Loucy (cell line): ENCODE results near the gene SYT7.

Experiments used
- H2AFZ ChIP-seq: fragments of 200-600 bp; sonication (generic); 2 replicates; pipeline ENCODE4 v1.6.0; 2016; ENCODE audit warnings: antibody characterized with exemption, mild to moderate bottlenecking, low read length, moderate library complexity
- H3F3A ChIP-seq: fragments of 200-600 bp; 2 replicates; pipeline ENCODE4 v1.6.0; 2016; ENCODE audit warnings: antibody characterized with exemption, low read depth, mild to moderate bottlenecking
- H3K27me3 ChIP-seq: fragments of 200-600 bp; sonication (generic); 2 replicates; pipeline ENCODE4 v1.6.1; 2014; ENCODE audit warnings: low read length, mild to moderate bottlenecking; ENCODE audit not compliant: insufficient read depth, poor library complexity, severe bottlenecking
- H3K36me3 ChIP-seq: fragments of 200-600 bp; sonication (generic); 2 replicates; pipeline ENCODE4 v1.6.1; 2016; ENCODE audit warnings: low read length; ENCODE audit not compliant: insufficient read depth
- H3K4me1 ChIP-seq: fragments of 200-600 bp; sonication (generic); 2 replicates; pipeline ENCODE4 v1.5.1; 2014; ENCODE audit warnings: low read length, mild to moderate bottlenecking; ENCODE audit not compliant: insufficient read depth, poor library complexity, severe bottlenecking
- H3K4me2 ChIP-seq: fragments of 200-600 bp; sonication (generic); 2 replicates; pipeline ENCODE4 v1.6.0; 2014; ENCODE audit warnings: antibody characterized with exemption, low read length, low read depth, mild to moderate bottlenecking; ENCODE audit not compliant: poor library complexity, severe bottlenecking
- H3K4me3 ChIP-seq: fragments of 200-600 bp; sonication (generic); 2 replicates; pipeline ENCODE4 v1.5.1; 2014; ENCODE audit warnings: low read length, mild to moderate bottlenecking, mixed read lengths; ENCODE audit not compliant: poor library complexity, severe bottlenecking
- H3K79me2 ChIP-seq: fragments of 200-600 bp; sonication (generic); 2 replicates; pipeline ENCODE4 v1.6.1; 2014; ENCODE audit warnings: low read length; ENCODE audit not compliant: insufficient read depth
- H3K9ac ChIP-seq: fragments of 200-600 bp; sonication (generic); 2 replicates; pipeline ENCODE4 v1.6.0; 2014; ENCODE audit warnings: mild to moderate bottlenecking, low read depth, low read length, moderate library complexity; ENCODE audit not compliant: poor library complexity, severe bottlenecking
- H3K9me2 ChIP-seq: fragments of 200-600 bp; sonication (generic); replicated peaks from 2 replicates; pipeline ENCODE4 v1.6.1; 2016; ENCODE audit warnings: low read depth, low read length, mixed read lengths
- H3K9me3 ChIP-seq: fragments of 200-600 bp; sonication (generic); 2 replicates; pipeline ENCODE4 v1.6.1; 2014; ENCODE audit warnings: mild to moderate bottlenecking, antibody characterized with exemption, low read length, low read depth; ENCODE audit not compliant: insufficient read depth
- H4K20me1 ChIP-seq: fragments of 200-600 bp; sonication (generic); 2 replicates; pipeline ENCODE4 v1.6.0; 2014; ENCODE audit warnings: antibody characterized with exemption, low read length, mild to moderate bottlenecking; ENCODE audit not compliant: insufficient read depth, poor library complexity, severe bottlenecking
- EZH2phosphoT487 ChIP-seq: fragments of 200-600 bp; IDR thresholded peaks from 2 replicates; pipeline ENCODE4 v1.6.1; 2018; ENCODE audit warnings: antibody characterized with exemption, mild to moderate bottlenecking, moderate library complexity, borderline replicate concordance
- TF ChIP-seq, protein P1 (sequence below): fragments of 200-600 bp; sonication (generic); conservative IDR thresholded peaks from 2 replicates; pipeline ENCODE4 v1.5.1; 2014; ENCODE audit warnings: mild to moderate bottlenecking, antibody characterized with exemption, low read length

SYT7 gene

DNA sequence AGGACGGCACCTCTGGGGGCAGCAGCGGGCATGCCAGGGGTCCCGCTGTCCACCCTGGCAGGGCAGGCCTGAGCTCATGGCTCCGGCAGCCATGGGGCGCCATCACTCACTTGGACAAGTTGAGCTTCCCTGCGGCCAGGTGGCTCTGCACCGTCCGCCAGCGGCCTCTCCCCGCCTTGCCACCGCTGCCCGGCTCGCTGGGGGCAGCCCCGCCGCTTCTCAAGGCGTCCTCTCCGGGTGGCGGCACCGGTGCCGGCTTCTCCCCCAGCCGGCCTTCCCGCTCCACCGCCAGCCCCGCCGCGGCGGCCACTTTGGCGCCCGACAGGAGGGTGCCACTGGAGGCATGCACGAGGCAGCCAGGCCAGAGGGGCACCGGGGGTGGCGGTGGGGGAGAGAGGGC lies 35.0 kb downstream of the SYT7 start:
- H3K4me1 ChIP-seq = peaks cover 6% of the 10 kb centered on the region
- H3K4me2 ChIP-seq = no peak overlapping the region
- no peaks in the 10 kb centered on the region for H3K36me3 ChIP-seq
- TF ChIP-seq, protein P1, sequence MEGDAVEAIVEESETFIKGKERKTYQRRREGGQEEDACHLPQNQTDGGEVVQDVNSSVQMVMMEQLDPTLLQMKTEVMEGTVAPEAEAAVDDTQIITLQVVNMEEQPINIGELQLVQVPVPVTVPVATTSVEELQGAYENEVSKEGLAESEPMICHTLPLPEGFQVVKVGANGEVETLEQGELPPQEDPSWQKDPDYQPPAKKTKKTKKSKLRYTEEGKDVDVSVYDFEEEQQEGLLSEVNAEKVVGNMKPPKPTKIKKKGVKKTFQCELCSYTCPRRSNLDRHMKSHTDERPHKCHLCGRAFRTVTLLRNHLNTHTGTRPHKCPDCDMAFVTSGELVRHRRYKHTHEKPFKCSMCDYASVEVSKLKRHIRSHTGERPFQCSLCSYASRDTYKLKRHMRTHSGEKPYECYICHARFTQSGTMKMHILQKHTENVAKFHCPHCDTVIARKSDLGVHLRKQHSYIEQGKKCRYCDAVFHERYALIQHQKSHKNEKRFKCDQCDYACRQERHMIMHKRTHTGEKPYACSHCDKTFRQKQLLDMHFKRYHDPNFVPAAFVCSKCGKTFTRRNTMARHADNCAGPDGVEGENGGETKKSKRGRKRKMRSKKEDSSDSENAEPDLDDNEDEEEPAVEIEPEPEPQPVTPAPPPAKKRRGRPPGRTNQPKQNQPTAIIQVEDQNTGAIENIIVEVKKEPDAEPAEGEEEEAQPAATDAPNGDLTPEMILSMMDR = no peak
- TF ChIP-seq EZH2phosphoT487 = no peak
- H3K79me2 ChIP-seq = no peaks in the 10 kb centered on the region
- no peaks in the 10 kb centered on the region for H3K9me3 ChIP-seq
- H3K27me3 ChIP-seq = no peaks in the 10 kb centered on the region
- H3K4me3 ChIP-seq = no peak overlapping the region
- no peaks in the 10 kb centered on the region for H4K20me1 ChIP-seq
- H2AFZ ChIP-seq = no peak overlapping the region
- no peaks in the 10 kb centered on the region for H3K9me2 ChIP-seq
- no peaks in the 10 kb centered on the region for H3F3A ChIP-seq
- no peak overlapping the region for H3K9ac ChIP-seq

DNA sequence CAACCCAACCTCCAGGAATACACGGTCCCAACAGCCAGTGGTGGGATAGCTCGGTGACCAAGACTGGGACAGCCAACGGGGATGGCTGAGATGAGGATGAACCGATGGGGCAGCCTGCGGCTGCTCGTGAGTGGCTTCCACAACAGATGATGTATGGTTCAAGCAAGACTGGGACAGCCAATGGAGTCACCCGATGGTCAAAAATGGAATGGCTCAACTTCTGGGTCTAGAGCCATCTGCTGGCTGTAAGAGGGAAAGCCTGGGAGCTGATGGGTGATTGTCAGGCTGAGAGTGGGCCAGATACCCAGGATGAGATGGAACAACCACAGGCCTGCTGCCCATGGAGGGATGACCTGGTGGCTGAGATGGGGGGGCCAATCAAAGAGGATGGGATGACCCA lies 35.5 kb downstream of the SYT7 start:
- Histone ChIP-seq H3K9me3 (no peaks in the 10 kb centered on the region), H3F3A (no peaks in the 10 kb centered on the region), H3K4me3 (no peak overlapping the region), H3K9me2 (no peaks in the 10 kb centered on the region), H3K79me2 (no peaks in the 10 kb centered on the region), H3K4me2 (no peak overlapping the region), H4K20me1 (no peaks in the 10 kb centered on the region), H3K27me3 (no peaks in the 10 kb centered on the region), H3K4me1 (peaks cover 9% of the 10 kb centered on the region), H3K9ac (no peak overlapping the region), H2AFZ (no peak overlapping the region), H3K36me3 (no peaks in the 10 kb centered on the region)
- TF ChIP-seq, protein P1 = peak; percentile 69
- TF ChIP-seq EZH2phosphoT487 = no peak

DNA sequence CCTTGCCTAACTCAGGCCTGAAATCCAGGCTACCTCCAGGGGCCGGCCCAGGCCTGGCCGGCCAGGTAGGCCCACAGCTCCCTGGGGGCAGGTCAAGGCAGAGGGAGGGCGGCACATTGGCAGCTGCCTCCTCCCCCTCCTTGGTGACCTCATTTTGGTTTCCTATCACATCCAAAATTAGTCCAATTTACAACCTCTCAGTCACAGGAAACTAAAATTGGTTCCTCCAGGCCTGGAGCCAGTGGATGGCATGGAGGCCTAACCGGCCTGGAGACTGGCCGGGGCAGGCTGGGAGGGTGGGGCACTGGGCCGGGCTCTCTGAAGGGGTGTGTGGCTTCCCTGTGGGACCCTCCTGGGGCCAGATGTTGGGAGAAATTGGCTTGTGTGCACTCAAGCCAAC lies 36.4 kb downstream of the SYT7 start:
- Histone ChIP-seq H3K4me1 (peaks cover 9% of the 10 kb centered on the region), H3K27me3 (no peaks in the 10 kb centered on the region), H3K9ac (no peak overlapping the region), H3K9me2 (no peaks in the 10 kb centered on the region), H4K20me1 (no peaks in the 10 kb centered on the region), H2AFZ (no peak overlapping the region), H3K9me3 (no peaks in the 10 kb centered on the region), H3K36me3 (no peaks in the 10 kb centered on the region), H3F3A (no peaks in the 10 kb centered on the region), H3K4me2 (no peak overlapping the region), H3K4me3 (no peak overlapping the region), H3K79me2 (no peaks in the 10 kb centered on the region)
- TF ChIP-seq, protein P1 = no peak
- no peak for TF ChIP-seq EZH2phosphoT487
